HEK293T (cell line): ENCODE measurements around the gene RASSF3.

ENCODE experiments used
- BHLHE40 ChIP-seq: fragments of 450-650 bp; IDR thresholded peaks from 2 replicates; pipeline ENCODE4 v1.6.1; 2016; ENCODE audit warnings: mild to moderate bottlenecking, moderate library complexity, borderline replicate concordance
- L3MBTL2 ChIP-seq: fragments of 450-650 bp; conservative IDR thresholded peaks from 2 replicates; pipeline ENCODE4 v1.6.1; 2016; ENCODE audit warnings: mild to moderate bottlenecking
- LEF1 ChIP-seq: fragments of 450-650 bp; IDR thresholded peaks from 2 replicates; pipeline ENCODE4 v1.6.1; 2017; ENCODE audit warnings: mild to moderate bottlenecking, borderline replicate concordance
- NFRKB ChIP-seq: fragments of 450-650 bp; IDR thresholded peaks from 2 replicates; pipeline ENCODE4 v1.6.1; 2016; ENCODE audit warnings: mild to moderate bottlenecking, moderate library complexity
- SP1 ChIP-seq: fragments of 450-650 bp; IDR thresholded peaks from 2 replicates; pipeline ENCODE4 v1.6.1; 2017
- SUZ12 ChIP-seq: fragments of 450-650 bp; IDR thresholded peaks from 2 replicates; pipeline ENCODE4 v1.6.1; 2016; ENCODE audit warnings: mild to moderate bottlenecking

- TF ChIP-seq LEF1 = no peak
- no peak for TF ChIP-seq SUZ12
- no peak for TF ChIP-seq NFRKB
- no peak for TF ChIP-seq L3MBTL2
- TF ChIP-seq SP1 = no peak
- no peak for TF ChIP-seq BHLHE40
Measured at GRCh38 chr12:64681200-64682052, 71.1 kb downstream of the RASSF3 start.
